ENCODE measurements around the gene KRT23.

KRT23 gene

DNA sequence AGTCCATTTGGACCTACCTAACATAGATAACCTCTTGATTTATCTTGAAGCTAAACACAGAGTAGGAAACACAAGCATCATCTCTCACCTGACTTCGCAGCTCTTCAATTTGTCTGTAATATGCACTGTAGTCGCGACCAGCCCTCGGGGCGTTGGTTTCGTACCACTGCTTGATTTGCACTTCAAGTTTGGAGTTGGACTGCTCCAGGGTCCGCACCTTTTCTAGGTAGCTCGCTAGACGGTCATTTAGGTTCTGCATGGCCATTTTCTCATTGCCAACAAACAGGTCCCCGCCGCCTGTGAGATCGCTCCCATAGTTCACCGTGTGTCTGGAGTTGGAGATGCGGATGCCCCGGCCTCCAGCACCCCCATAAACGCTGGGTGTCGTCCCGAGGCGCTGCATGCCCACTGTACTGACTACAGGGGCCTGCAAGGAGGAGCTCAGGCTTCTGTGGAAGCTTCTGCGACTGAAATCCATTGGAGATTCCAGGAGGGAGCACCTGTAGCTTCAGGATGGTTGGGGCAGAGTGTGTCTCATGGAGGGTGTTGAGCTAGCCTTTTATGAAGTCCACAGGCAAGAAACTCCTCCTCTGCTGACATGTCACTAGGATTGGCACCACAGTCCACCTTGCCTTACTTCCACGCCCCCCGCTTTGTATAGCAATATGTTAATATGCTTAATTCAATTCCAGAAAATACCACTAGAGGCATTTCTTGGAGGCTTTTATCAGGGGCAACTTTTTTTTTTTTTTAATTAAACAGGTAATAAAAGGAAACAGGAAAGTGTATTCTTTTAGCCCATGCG is 52.5 kb downstream of the KRT23 start, which contains the start of gene KRT20:
Gene KRT20, minus strand, starts transcription at position 535 of the 805 bp plus-strand sequence. Its CDS starts 57 bp downstream, at position 478.
- H3K36me3 ChIP-seq (ENCODE audit: control insufficient read depth, insufficient read depth, low read length) = no peaks in the 10 kb centered on the region
- no peak for DNase-seq (ENCODE audit: extremely low read depth, insufficient read length)
- H3K4me3 ChIP-seq (replicated peaks; ENCODE audit: low read depth, low read length) = no peak within 1 kb of the TSS
- TF ChIP-seq, protein P1, sequence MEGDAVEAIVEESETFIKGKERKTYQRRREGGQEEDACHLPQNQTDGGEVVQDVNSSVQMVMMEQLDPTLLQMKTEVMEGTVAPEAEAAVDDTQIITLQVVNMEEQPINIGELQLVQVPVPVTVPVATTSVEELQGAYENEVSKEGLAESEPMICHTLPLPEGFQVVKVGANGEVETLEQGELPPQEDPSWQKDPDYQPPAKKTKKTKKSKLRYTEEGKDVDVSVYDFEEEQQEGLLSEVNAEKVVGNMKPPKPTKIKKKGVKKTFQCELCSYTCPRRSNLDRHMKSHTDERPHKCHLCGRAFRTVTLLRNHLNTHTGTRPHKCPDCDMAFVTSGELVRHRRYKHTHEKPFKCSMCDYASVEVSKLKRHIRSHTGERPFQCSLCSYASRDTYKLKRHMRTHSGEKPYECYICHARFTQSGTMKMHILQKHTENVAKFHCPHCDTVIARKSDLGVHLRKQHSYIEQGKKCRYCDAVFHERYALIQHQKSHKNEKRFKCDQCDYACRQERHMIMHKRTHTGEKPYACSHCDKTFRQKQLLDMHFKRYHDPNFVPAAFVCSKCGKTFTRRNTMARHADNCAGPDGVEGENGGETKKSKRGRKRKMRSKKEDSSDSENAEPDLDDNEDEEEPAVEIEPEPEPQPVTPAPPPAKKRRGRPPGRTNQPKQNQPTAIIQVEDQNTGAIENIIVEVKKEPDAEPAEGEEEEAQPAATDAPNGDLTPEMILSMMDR (IDR thresholded peaks at IDR 0.05; ENCODE audit: insufficient read depth, low read length, poor library complexity, severe bottlenecking) = peak; percentile 10
- H3K27me3 ChIP-seq (replicated peaks; ENCODE audit: control insufficient read depth, insufficient read depth, low read length) = no peaks in the 10 kb centered on the region

DNA sequence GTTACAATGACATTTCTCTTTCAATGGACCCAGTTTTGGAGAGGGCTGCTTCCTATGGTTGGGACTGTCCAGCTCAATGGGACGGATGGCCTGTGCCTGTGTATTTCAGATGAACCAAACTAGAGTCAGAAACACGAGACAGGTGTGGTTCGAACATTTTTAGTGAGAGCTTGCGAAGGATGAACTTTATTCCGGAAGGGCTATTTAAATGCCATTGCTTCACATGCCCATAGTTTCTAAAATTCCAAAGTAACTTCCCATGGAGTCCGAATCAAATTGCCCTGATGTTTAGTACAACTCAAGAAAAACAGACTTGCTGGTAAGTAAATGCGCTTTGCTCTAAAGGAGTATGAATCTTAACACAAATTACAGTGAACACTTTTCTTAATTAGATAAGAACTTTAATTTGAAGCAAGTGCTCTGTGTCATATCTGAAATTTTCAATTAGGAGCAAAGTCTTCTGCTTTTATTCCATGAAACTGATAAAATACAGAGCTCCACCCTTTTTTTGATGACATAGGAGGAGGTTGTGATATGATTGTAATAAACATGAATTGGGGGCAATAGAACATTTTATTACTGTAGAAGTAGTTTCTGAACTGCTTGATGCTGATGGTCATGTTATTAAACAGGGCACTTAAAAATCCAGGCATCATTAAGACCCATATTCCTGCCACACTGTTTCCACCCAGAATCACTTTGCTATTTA is 53.7 kb downstream of the KRT23 start:
- Histone ChIP-seq H3K27me3 (replicated peaks; ENCODE audit: control insufficient read depth, insufficient read depth, low read length) (peaks cover 1% of the 10 kb centered on the region; the same call in 1 of the 2 replicates), H3K36me3 (ENCODE audit: control insufficient read depth, insufficient read depth, low read length) (no peaks in the 10 kb centered on the region), H3K4me3 (replicated peaks; ENCODE audit: low read depth, low read length) (no peak overlapping the region)
- TF ChIP-seq, protein P1 (IDR thresholded peaks at IDR 0.05; ENCODE audit: insufficient read depth, low read length, poor library complexity, severe bottlenecking) = no peak
- DNase-seq (ENCODE audit: extremely low read depth, insufficient read length) = no peak

- no peaks in the 10 kb centered on the region for H3K36me3 ChIP-seq (ENCODE audit: control insufficient read depth, insufficient read depth, low read length)
- no peak overlapping the region for H3K4me3 ChIP-seq (replicated peaks; ENCODE audit: low read depth, low read length)
- DNase-seq (ENCODE audit: extremely low read depth, insufficient read length) = no peak
- peaks cover 1% of the 10 kb centered on the region; the same call in 1 of the 2 replicates for H3K27me3 ChIP-seq (replicated peaks; ENCODE audit: control insufficient read depth, insufficient read depth, low read length)
- TF ChIP-seq, protein P1 (IDR thresholded peaks at IDR 0.05; ENCODE audit: insufficient read depth, low read length, poor library complexity, severe bottlenecking) = no peak
Measured at GRCh38 chr17:40883031-40883430, 54.4 kb downstream of the KRT23 start.

- no peaks in the 10 kb centered on the region for H3K36me3 ChIP-seq (ENCODE audit: control insufficient read depth, insufficient read depth, low read length)
- no peak overlapping the region for H3K4me3 ChIP-seq (replicated peaks; ENCODE audit: low read depth, low read length)
- no peak for DNase-seq (ENCODE audit: extremely low read depth, insufficient read length)
- H3K27me3 ChIP-seq (replicated peaks; ENCODE audit: control insufficient read depth, insufficient read depth, low read length) = peaks cover 1% of the 10 kb centered on the region; the same call in 1 of the 2 replicates
- TF ChIP-seq, protein P1 (IDR thresholded peaks at IDR 0.05; ENCODE audit: insufficient read depth, low read length, poor library complexity, severe bottlenecking) = no peak
Measured at GRCh38 chr17:40879026-40879425, 58.4 kb downstream of the KRT23 start.

GRCh38 chr17:40878044-40878443 is 59.4 kb downstream of the KRT23 start:
- H3K36me3 ChIP-seq (ENCODE audit: control insufficient read depth, insufficient read depth, low read length) = no peaks in the 10 kb centered on the region
- TF ChIP-seq, protein P1 (IDR thresholded peaks at IDR 0.05; ENCODE audit: insufficient read depth, low read length, poor library complexity, severe bottlenecking) = no peak
- H3K4me3 ChIP-seq (replicated peaks; ENCODE audit: low read depth, low read length) = no peak overlapping the region
- no peak for DNase-seq (ENCODE audit: extremely low read depth, insufficient read length)
- H3K27me3 ChIP-seq (replicated peaks; ENCODE audit: control insufficient read depth, insufficient read depth, low read length) = peaks cover 1% of the 10 kb centered on the region; the same call in 1 of the 2 replicates
